ENCODE data around the gene CCDC88B. TPM values are rescaled to one million over a fixed set of nuclear protein-coding genes. Genes with fewer than 3 reads are reported as not detected.

The CCDC88B gene
- total and polyA plus RNA-seq, 2 experiments from 2014 or later: 6.8 to 12.1 TPM

DNA sequence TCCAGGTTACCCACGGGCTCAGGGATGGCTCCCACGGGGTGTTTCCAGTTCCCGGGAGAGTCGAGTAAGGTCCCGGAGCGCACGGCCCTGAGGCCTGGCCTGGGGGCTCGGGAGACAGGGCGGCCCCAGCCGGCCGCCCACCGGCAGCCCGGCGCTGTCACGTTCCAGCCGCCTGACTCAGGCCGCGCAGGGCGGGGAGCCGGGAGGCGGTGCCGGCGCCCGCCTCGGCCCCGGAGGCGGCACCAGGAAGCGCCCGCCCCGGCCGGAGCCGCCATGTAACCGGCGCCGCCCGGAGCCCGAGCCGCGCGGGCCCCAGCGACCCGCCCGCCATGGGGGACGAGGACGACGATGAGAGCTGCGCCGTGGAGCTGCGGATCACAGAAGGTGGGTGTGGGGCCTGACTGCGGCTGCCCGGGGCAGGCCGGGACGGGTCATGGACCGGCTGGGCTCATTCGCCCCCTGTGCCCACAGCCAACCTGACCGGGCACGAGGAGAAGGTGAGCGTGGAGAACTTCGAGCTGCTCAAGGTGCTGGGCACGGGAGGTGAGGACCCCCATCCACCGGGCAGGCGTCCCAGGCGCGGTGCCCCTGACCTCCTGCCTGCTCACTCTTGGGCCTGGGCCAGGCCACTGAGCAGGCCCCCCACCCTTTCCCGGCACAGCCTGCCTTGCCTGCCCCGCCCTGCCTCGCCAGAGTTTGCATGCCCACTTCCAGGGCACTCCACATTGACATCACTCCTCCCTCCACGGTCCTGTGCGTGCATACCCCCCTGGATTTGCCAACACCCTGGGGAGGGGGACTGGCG, 19.1 kb downstream of the CCDC88B start, which contains the start of gene RPS6KA4:
Gene RPS6KA4, plus strand, starts transcription at position 256 of the 805 bp plus-strand sequence. Its CDS starts 74 bp downstream, at position 330.
- ATAC-seq (peak; percentile 56), DNase-seq (ENCODE audit: low spot score) (peak; percentile 76)
- peak; percentile 54 for TF ChIP-seq POLR2AphosphoS5 (IDR thresholded peaks at IDR 0.05; ENCODE audit: low read depth)
- TF ChIP-seq, protein P1, sequence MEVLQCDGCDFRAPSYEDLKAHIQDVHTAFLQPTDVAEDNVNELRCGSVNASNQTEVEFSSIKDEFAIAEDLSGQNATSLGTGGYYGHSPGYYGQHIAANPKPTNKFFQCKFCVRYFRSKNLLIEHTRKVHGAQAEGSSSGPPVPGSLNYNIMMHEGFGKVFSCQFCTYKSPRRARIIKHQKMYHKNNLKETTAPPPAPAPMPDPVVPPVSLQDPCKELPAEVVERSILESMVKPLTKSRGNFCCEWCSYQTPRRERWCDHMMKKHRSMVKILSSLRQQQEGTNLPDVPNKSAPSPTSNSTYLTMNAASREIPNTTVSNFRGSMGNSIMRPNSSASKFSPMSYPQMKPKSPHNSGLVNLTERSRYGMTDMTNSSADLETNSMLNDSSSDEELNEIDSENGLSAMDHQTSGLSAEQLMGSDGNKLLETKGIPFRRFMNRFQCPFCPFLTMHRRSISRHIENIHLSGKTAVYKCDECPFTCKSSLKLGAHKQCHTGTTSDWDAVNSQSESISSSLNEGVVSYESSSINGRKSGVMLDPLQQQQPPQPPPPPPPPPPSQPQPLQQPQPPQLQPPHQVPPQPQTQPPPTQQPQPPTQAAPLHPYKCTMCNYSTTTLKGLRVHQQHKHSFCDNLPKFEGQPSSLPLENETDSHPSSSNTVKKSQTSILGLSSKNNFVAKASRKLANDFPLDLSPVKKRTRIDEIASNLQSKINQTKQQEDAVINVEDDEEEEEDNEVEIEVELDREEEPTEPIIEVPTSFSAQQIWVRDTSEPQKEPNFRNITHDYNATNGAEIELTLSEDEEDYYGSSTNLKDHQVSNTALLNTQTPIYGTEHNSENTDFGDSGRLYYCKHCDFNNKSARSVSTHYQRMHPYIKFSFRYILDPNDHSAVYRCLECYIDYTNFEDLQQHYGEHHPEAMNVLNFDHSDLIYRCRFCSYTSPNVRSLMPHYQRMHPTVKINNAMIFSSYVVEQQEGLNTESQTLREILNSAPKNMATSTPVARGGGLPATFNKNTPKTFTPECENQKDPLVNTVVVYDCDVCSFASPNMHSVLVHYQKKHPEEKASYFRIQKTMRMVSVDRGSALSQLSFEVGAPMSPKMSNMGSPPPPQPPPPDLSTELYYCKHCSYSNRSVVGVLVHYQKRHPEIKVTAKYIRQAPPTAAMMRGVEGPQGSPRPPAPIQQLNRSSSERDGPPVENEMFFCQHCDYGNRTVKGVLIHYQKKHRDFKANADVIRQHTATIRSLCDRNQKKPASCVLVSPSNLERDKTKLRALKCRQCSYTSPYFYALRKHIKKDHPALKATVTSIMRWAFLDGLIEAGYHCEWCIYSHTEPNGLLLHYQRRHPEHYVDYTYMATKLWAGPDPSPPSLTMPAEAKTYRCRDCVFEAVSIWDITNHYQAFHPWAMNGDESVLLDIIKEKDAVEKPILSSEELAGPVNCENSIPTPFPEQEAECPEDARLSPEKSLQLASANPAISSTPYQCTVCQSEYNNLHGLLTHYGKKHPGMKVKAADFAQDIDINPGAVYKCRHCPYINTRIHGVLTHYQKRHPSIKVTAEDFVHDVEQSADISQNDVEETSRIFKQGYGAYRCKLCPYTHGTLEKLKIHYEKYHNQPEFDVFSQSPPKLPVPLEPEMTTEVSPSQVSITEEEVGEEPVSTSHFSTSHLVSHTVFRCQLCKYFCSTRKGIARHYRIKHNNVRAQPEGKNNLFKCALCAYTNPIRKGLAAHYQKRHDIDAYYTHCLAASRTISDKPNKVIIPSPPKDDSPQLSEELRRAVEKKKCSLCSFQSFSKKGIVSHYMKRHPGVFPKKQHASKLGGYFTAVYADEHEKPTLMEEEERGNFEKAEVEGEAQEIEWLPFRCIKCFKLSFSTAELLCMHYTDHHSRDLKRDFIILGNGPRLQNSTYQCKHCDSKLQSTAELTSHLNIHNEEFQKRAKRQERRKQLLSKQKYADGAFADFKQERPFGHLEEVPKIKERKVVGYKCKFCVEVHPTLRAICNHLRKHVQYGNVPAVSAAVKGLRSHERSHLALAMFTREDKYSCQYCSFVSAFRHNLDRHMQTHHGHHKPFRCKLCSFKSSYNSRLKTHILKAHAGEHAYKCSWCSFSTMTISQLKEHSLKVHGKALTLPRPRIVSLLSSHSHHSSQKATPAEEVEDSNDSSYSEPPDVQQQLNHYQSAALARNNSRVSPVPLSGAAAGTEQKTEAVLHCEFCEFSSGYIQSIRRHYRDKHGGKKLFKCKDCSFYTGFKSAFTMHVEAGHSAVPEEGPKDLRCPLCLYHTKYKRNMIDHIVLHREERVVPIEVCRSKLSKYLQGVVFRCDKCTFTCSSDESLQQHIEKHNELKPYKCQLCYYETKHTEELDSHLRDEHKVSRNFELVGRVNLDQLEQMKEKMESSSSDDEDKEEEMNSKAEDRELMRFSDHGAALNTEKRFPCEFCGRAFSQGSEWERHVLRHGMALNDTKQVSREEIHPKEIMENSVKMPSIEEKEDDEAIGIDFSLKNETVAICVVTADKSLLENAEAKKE (CRISPR knock-in tag; IDR thresholded peaks at IDR 0.05): no peak
- peak within 1 kb of the TSS; percentile 84 for H3K4me3 Mint-ChIP-seq
- H3K27ac Mint-ChIP-seq: no peak within 1 kb of the TSS
- Histone ChIP-seq H3K4me3 (peak within 1 kb of the TSS; percentile 86), H2AFZ (peak within 1 kb of the TSS; percentile 93; the same call in 1 of the 2 replicates), H3K27ac (ENCODE audit: low read depth) (no peak within 1 kb of the TSS), H3K36me3 (ENCODE audit: insufficient read depth) (no peaks in the 10 kb centered on the region), H4K20me1 (replicated peaks; ENCODE audit: insufficient read depth) (no peaks in the 10 kb centered on the region), H3F3A (replicated peaks; ENCODE audit: low read depth) (0 out of 2 replicates have a peak, but pooled peaks cover 13% of the 10 kb centered on the region), H3K9me2 (ENCODE audit: insufficient read depth) (no peaks in the 10 kb centered on the region), H3K79me2 (replicated peaks; ENCODE audit: insufficient read depth) (no peaks in the 10 kb centered on the region), H3K27me3 (ENCODE audit: insufficient read depth) (peaks cover 14% of the 10 kb centered on the region; the same call in 1 of the 2 replicates), H3K4me2 (peak within 1 kb of the TSS; percentile 91), H3K4me1 (ENCODE audit: insufficient read depth) (peaks cover 17% of the 10 kb centered on the region; the same call in 1 of the 2 replicates)
- no peaks in the 10 kb centered on the region for H3K9me3 Mint-ChIP-seq
- peaks cover 12% of the 10 kb centered on the region for H3K36me3 Mint-ChIP-seq (ENCODE audit: low read depth)
- H3K27me3 Mint-ChIP-seq (ENCODE audit: insufficient read depth, low read depth, poor library complexity): peaks cover 18% of the 10 kb centered on the region
- peaks cover 29% of the 10 kb centered on the region for H3K4me1 Mint-ChIP-seq
